GM12892 (cell line): Measurements from ENCODE around the gene ETHE1.

Experiments
- DNase-seq: peaks from one replicate; pipeline ENCODE4 v3.0.0; 2011; ENCODE audit not compliant: insufficient read length
- FAIRE-seq: peaks from 2 replicates; lab custom pipeline; 2011; peaks lifted over from hg19 to GRCh38; lab: Jason Lieb, UNC
- POLR2A ChIP-seq: IDR thresholded peaks from 2 replicates; pipeline ENCODE4 v1.6.1; 2011; ENCODE audit warnings: low read depth, low read length, control low read depth
- POLR2AphosphoS5 ChIP-seq: IDR thresholded peaks from 2 replicates; pipeline ENCODE4 v1.6.1; 2011; ENCODE audit warnings: low read depth, low read length, control low read depth
- TAF1 ChIP-seq: IDR thresholded peaks from 2 replicates; pipeline ENCODE4 v1.6.1; 2011; ENCODE audit warnings: low read depth, mild to moderate bottlenecking, control low read depth, low read length, borderline replicate concordance

ETHE1 gene

DNA sequence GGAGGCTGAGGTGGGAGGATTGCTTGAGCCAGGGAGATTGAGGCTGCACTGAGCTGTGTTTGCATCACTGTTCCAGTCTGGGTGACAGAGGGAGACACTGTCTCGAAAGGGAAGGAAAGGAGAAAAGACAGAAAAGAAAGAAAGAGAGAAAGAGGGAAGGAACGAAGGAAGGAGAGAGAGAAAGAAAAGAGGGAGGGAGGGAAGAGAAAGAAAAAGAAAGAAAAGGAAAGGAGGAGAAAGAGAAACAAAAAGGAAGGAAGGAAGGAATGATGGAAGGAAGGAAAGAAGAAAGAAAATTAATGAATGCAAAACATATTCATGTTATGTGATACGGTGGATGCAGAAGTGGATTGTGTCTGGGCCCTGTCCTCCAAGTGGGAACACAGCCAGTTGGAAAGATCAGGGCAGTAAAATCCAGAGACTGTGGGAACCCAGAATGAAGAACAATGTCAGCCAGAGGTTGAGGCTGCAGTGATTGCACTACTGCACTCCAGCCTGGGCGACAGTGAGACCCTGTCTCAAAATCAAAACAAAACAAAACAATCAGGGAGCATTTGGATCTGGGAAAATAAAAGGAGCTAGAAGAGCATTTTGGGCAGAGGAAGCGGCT, 28.7 kb downstream of the ETHE1 start:
- TF ChIP-seq POLR2AphosphoS5 = no peak
- no peak for TF ChIP-seq POLR2A
- no peak for TF ChIP-seq TAF1
- no peak for FAIRE-seq
- DNase-seq = no peak

DNA sequence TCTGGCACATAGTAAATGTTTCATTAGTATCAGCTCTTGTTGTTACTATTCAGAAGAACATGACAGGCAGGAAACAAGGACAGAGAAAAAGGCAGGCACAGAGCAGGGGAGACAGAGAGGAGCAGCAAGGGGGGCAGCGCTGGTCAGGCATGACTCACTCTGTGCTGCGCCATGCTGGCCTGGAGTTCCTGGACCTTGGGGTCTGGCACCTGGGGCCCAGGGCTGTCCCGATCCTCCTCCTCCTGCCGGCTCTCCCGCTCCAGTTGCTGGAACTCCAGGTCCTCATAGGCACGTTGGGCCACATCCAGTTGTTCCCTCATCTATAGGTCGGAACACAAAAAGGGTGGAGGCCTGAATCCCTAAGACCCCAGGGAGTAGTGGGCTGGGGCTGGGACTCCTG, 30.0 kb downstream of the ETHE1 start:
- FAIRE-seq = no peak
- no peak for DNase-seq
- TF ChIP-seq POLR2AphosphoS5 = no peak
- TF ChIP-seq POLR2A = no peak

DNA sequence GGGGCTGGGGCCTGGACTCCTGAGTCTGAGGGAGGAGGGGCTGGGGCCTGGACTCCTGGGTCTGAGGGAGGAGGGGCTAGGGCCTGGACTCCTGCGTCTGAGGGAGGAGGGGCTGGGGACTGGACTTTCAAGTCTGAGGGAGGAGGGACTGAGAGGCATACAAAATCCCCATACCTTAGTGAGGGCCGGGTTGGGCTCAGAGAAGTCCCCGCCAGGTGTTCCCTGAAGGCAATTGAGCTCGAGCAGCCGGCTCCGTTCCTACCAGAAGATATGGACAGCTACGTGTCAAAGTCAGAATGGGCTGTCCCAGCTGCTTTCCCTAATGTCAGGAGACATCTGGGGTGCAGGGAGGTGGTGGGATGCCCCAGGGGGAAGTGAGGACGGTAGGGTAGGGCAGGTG, 31.9 kb downstream of the ETHE1 start:
- TF ChIP-seq POLR2AphosphoS5 (no peak), TAF1 (no peak), POLR2A (no peak)
- DNase-seq (no peak), FAIRE-seq (no peak)

- TF ChIP-seq TAF1 (no peak), POLR2A (no peak), POLR2AphosphoS5 (no peak)
- no peak for FAIRE-seq
- no peak for DNase-seq
These were observed 36.2 kb downstream of the ETHE1 start for GRCh38 chr19:43490759-43491158.

DNA sequence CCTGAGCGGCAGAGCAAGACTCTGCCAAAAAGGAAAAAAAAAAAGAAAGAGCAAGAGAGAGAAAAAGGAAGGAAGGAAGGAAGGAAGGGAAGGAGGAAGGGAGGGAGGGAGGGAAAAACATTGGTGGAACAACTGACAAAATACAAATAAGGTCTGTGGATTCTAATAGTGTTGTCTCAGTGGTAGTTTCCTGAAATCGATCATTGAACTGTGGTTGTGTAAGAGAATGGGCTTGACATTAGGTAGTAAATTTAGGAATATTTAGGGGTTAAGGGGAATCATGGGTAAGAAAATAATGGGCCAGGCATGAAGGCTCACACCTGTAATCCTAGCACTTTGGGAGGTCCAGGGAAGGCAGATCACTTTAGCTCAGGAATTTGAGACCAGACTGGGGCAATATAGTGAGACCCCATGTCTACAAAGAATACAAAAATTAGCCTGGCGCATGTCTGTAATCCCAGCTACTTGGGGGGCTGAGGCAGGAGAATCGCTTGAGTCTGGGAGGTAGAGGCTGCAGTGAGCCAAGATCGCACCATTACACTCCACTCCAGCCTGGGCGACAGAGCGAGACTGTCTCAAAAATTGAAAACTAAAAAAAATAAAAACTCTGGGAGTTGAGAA, 36.9 kb downstream of the ETHE1 start:
- TF ChIP-seq TAF1 (no peak), POLR2A (no peak), POLR2AphosphoS5 (no peak)
- no peak for DNase-seq
- FAIRE-seq = no peak

- DNase-seq = no peak
- FAIRE-seq = peak; percentile 5
- no peak for TF ChIP-seq POLR2AphosphoS5
- no peak for TF ChIP-seq TAF1
- TF ChIP-seq POLR2A = no peak
These were observed 37.7 kb downstream of the ETHE1 start for GRCh38 chr19:43489310-43489709.

DNA sequence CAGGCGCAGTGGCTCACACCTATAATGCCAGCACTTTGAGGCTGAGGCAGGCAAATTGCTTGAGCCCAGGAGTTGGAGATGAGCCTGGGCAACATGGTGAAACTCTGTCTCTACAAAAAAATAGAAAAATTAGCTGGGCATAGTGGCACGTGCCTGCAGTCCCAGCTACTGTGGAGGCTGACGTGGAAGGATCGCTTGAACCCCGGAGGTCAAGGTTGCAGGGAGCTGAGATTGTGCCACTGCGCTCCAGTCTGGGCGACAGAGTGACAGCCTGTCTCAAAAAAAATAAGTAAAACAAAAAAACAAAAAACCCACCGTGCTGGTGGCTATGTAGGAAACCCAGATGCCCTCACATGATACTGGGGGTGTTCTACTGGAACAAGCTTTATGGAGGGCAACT, 38.8 kb downstream of the ETHE1 start:
- DNase-seq (no peak), FAIRE-seq (no peak)
- TF ChIP-seq POLR2A (no peak), TAF1 (no peak), POLR2AphosphoS5 (no peak)

GRCh38 chr19:43486412-43486811, 40.6 kb downstream of the ETHE1 start:
- DNase-seq = no peak
- no peak for FAIRE-seq
- TF ChIP-seq POLR2AphosphoS5 = no peak

GRCh38 chr19:43485951-43486350, 41.0 kb downstream of the ETHE1 start:
- FAIRE-seq (no peak), DNase-seq (no peak)
- TF ChIP-seq POLR2AphosphoS5 (no peak), POLR2A (no peak), TAF1 (no peak)

GRCh38 chr19:43483281-43483680, 43.7 kb downstream of the ETHE1 start:
- TF ChIP-seq POLR2A (no peak), TAF1 (no peak), POLR2AphosphoS5 (no peak)
- FAIRE-seq = no peak
- no peak for DNase-seq

DNA sequence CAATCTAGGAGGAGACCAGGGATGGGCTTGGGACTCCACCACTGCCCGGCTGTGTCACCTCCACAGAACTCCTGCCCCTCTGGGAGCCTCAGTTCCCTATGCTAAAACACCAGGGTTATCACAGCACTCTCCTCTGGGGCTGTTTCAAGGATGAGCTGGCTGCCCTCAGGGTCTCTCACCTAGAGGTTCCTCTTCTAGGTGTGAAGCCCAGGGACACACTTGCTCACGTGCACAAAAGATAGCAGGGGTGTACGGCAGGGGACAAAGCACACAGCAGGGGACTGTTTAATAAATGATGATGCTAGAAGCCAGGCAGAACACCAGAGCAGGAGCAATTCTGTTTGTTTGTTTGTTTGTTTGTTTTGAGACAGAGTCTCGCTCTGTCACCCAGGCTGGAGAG, 44.8 kb downstream of the ETHE1 start:
- FAIRE-seq (no peak), DNase-seq (no peak)
- no peak for TF ChIP-seq TAF1
- no peak for TF ChIP-seq POLR2A
- TF ChIP-seq POLR2AphosphoS5 = no peak

DNA sequence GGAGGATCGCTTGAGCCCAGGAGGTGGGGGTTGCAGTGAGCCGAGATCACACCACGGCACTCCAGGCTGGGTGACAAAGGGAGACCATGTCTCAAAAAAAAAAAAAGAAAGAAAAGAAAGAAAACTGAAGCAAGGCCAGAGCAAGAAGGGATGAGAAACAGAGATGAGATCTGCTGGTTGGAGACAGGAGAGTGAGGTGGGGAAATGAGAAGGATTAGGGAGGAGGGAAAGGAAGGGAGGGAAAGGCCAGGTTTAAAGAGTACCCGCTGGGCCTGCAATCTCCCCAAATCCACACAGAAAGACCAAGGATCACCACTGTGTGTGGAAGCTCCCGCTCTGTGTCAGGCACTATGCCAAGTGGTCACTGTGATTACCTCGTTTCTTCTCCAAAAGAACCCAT, 45.3 kb downstream of the ETHE1 start:
- TF ChIP-seq POLR2AphosphoS5 = no peak
- FAIRE-seq (no peak), DNase-seq (no peak)
